ENCODE data around the gene CLC. TPM values are rescaled to one million over a fixed set of nuclear protein-coding genes. Genes with fewer than 3 reads are reported as not detected.

CLC gene
- total RNA-seq, 1 experiment from 2014 or later = not detected

DNA sequence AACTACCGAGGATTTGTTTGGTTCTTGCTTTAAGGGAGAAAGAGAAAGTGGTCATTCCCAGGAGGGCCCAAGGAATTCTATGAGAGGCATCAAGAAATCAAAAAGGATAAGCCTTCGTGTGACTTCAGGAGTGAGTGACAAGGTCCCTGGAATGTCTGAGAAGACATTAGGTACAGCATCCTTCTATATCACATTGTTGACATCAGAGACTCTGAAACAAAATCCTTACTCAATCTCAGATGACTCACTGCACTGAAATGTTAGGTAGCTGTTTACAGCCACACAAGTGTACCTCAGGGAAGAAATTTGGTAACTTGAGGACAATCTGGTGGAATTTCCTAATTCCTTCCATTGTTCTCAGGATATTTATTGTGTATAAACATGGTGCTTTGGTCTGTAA lies 41.4 kb downstream of the CLC start:
- TF ChIP-seq EZH2 (IDR thresholded peaks at IDR 0.05; ENCODE audit: borderline replicate concordance, low read depth, low read length, poor library complexity, severe bottlenecking) = no peak
- TF ChIP-seq, protein P1, sequence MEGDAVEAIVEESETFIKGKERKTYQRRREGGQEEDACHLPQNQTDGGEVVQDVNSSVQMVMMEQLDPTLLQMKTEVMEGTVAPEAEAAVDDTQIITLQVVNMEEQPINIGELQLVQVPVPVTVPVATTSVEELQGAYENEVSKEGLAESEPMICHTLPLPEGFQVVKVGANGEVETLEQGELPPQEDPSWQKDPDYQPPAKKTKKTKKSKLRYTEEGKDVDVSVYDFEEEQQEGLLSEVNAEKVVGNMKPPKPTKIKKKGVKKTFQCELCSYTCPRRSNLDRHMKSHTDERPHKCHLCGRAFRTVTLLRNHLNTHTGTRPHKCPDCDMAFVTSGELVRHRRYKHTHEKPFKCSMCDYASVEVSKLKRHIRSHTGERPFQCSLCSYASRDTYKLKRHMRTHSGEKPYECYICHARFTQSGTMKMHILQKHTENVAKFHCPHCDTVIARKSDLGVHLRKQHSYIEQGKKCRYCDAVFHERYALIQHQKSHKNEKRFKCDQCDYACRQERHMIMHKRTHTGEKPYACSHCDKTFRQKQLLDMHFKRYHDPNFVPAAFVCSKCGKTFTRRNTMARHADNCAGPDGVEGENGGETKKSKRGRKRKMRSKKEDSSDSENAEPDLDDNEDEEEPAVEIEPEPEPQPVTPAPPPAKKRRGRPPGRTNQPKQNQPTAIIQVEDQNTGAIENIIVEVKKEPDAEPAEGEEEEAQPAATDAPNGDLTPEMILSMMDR (conservative IDR thresholded peaks at IDR 0.05; ENCODE audit: low read depth, low read length) = no peak
- intact Hi-C loops (cut with micrococcal nuclease; ENCODE audit: unreplicated experiment) = no loop called here
- POLR2A ChIA-PET (ENCODE audit: low non-redundant PET) = no interaction called here
- Histone ChIP-seq H3K4me3 (ENCODE audit: low read depth, low read length, poor library complexity, severe bottlenecking) (no peak overlapping the region), H3K36me3 (ENCODE audit: insufficient read depth, low read length, poor library complexity, severe bottlenecking) (no peaks in the 10 kb centered on the region), H3K4me1 (ENCODE audit: insufficient read depth, low read length, poor library complexity, severe bottlenecking) (no peaks in the 10 kb centered on the region), H3K9me3 (ENCODE audit: low read depth, low read length, poor library complexity, severe bottlenecking) (no peaks in the 10 kb centered on the region), H3K27ac (ENCODE audit: low read depth, low read length, poor library complexity, severe bottlenecking) (no peak overlapping the region), H3K27me3 (replicated peaks; ENCODE audit: insufficient read depth, low read depth, low read length, poor library complexity) (peaks cover 67% of the 10 kb centered on the region)
- BruUV-seq (replicated peaks) = no TSS peak
- no peak for DNase-seq (ENCODE audit: low spot score)
- CTCF ChIA-PET = no interaction called here

DNA sequence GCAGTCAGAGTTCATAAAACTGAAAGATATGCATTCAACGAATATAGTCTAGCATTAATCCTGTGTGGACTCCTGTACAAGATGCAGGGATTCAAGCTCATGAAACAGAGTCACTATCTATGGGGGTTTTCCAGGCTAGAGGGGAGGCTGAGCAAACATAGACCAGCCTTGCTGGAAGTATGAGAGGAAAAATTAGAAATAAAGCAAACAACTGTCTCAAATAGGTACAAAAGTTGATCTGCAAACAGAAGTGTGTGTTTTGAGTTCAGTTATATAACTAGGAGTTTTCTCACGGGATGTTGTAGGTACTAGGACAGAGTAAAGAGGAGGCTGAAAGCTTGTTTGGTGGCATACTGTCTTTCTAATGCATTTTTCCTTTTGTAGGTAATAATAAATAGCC lies 42.1 kb downstream of the CLC start:
- no peaks in the 10 kb centered on the region for H3K36me3 ChIP-seq (ENCODE audit: insufficient read depth, low read length, poor library complexity, severe bottlenecking)
- no peak for DNase-seq (ENCODE audit: low spot score)
- CTCF ChIA-PET = no interaction called here
- no peak overlapping the region for H3K4me3 ChIP-seq (ENCODE audit: low read depth, low read length, poor library complexity, severe bottlenecking)
- no TSS peak for BruUV-seq (replicated peaks)
- no peak overlapping the region for H3K27ac ChIP-seq (ENCODE audit: low read depth, low read length, poor library complexity, severe bottlenecking)
- POLR2A ChIA-PET (ENCODE audit: low non-redundant PET) = no interaction called here
- H3K27me3 ChIP-seq (replicated peaks; ENCODE audit: insufficient read depth, low read depth, low read length, poor library complexity) = peaks cover 67% of the 10 kb centered on the region
- intact Hi-C loops (cut with micrococcal nuclease; ENCODE audit: unreplicated experiment) = no loop called here
- no peaks in the 10 kb centered on the region for H3K9me3 ChIP-seq (ENCODE audit: low read depth, low read length, poor library complexity, severe bottlenecking)
- H3K4me1 ChIP-seq (ENCODE audit: insufficient read depth, low read length, poor library complexity, severe bottlenecking) = no peaks in the 10 kb centered on the region
- TF ChIP-seq EZH2 (IDR thresholded peaks at IDR 0.05; ENCODE audit: borderline replicate concordance, low read depth, low read length, poor library complexity, severe bottlenecking) = no peak
- TF ChIP-seq, protein P1 (conservative IDR thresholded peaks at IDR 0.05; ENCODE audit: low read depth, low read length) = no peak

DNA sequence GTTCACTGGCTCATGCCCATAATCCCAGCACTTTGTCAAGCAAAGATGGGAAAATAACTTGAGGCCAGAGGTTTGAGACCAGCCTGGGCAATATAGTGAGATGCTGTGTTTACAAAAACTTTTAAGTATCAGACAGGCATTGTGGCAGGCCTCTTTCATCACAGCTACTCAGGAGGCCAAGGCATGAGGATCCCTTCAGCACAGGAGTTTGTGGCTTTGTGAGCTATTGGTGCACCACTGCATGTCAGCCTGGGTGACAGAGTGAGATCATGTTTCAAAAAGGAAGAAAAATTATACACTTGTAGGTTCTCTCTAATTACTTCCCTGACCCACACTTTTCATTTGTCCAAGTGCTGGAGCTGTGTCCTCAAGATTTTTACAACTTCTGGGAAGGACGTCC lies 45.0 kb downstream of the CLC start:
- ChIA-PET CTCF (no interaction called here), POLR2A (ENCODE audit: low non-redundant PET) (no interaction called here)
- H3K27ac ChIP-seq (ENCODE audit: low read depth, low read length, poor library complexity, severe bottlenecking) = no peak overlapping the region
- intact Hi-C loops (cut with micrococcal nuclease; ENCODE audit: unreplicated experiment) = no loop called here
- TF ChIP-seq, protein P1 (conservative IDR thresholded peaks at IDR 0.05; ENCODE audit: low read depth, low read length) = no peak
- TF ChIP-seq EZH2 (IDR thresholded peaks at IDR 0.05; ENCODE audit: borderline replicate concordance, low read depth, low read length, poor library complexity, severe bottlenecking) = no peak
- no peaks in the 10 kb centered on the region for H3K36me3 ChIP-seq (ENCODE audit: insufficient read depth, low read length, poor library complexity, severe bottlenecking)
- no peaks in the 10 kb centered on the region for H3K9me3 ChIP-seq (ENCODE audit: low read depth, low read length, poor library complexity, severe bottlenecking)
- H3K4me1 ChIP-seq (ENCODE audit: insufficient read depth, low read length, poor library complexity, severe bottlenecking) = no peaks in the 10 kb centered on the region
- DNase-seq (ENCODE audit: low spot score) = no peak
- no peak overlapping the region for H3K4me3 ChIP-seq (ENCODE audit: low read depth, low read length, poor library complexity, severe bottlenecking)
- peaks cover 67% of the 10 kb centered on the region for H3K27me3 ChIP-seq (replicated peaks; ENCODE audit: insufficient read depth, low read depth, low read length, poor library complexity)
- BruUV-seq (replicated peaks) = no TSS peak

All from A673 (cell line).